ENCODE data around the gene SRPRB.

SRPRB gene

DNA sequence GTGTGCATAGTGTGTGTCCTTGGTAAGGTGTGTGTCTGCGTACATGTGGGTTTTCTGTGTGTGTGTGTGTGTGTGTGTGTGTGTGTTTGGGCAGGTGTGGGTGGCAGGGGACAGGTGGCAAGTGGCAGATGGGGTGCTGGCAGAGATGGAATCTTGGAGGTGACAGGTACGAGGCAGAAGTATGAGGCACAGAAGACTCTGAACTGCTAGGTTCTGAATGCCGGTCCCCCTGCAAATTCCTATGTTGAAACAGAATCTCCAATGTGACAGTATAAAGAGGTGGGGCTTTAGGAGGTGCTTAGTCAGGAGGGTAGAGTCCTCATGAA, 29.8 kb downstream of the SRPRB start:
- no peak overlapping the region for H3K4me3 Mint-ChIP-seq
- no peaks in the 10 kb centered on the region for H3K4me1 Mint-ChIP-seq
- no peaks in the 10 kb centered on the region for H3K36me3 Mint-ChIP-seq (ENCODE audit: low read depth)
- H3K9me3 Mint-ChIP-seq: no peaks in the 10 kb centered on the region
- TF ChIP-seq, protein P1, sequence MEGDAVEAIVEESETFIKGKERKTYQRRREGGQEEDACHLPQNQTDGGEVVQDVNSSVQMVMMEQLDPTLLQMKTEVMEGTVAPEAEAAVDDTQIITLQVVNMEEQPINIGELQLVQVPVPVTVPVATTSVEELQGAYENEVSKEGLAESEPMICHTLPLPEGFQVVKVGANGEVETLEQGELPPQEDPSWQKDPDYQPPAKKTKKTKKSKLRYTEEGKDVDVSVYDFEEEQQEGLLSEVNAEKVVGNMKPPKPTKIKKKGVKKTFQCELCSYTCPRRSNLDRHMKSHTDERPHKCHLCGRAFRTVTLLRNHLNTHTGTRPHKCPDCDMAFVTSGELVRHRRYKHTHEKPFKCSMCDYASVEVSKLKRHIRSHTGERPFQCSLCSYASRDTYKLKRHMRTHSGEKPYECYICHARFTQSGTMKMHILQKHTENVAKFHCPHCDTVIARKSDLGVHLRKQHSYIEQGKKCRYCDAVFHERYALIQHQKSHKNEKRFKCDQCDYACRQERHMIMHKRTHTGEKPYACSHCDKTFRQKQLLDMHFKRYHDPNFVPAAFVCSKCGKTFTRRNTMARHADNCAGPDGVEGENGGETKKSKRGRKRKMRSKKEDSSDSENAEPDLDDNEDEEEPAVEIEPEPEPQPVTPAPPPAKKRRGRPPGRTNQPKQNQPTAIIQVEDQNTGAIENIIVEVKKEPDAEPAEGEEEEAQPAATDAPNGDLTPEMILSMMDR (IDR thresholded peaks at IDR 0.05; ENCODE audit: unreplicated experiment in 3 of 3): no peak
- H3K27me3 Mint-ChIP-seq (ENCODE audit: low read depth): no peaks in the 10 kb centered on the region
- H3K27ac Mint-ChIP-seq: no peak overlapping the region

- Mint-ChIP-seq H3K36me3 (ENCODE audit: low read depth) (no peaks in the 10 kb centered on the region), H3K9me3 (no peaks in the 10 kb centered on the region), H3K27ac (no peak overlapping the region), H3K4me1 (no peaks in the 10 kb centered on the region), H3K4me3 (no peak overlapping the region), H3K27me3 (ENCODE audit: low read depth) (no peaks in the 10 kb centered on the region)
- TF ChIP-seq, protein P1 (IDR thresholded peaks at IDR 0.05; ENCODE audit: unreplicated experiment in 3 of 3): no peak
Observed at GRCh38 chr3:133835961-133836360, 30.3 kb downstream of the SRPRB start.

GRCh38 chr3:133836497-133837158, 31.0 kb downstream of the SRPRB start:
- Mint-ChIP-seq H3K27me3 (ENCODE audit: low read depth) (no peaks in the 10 kb centered on the region), H3K36me3 (ENCODE audit: low read depth) (no peaks in the 10 kb centered on the region), H3K9me3 (no peaks in the 10 kb centered on the region), H3K4me3 (no peak overlapping the region), H3K27ac (no peak overlapping the region), H3K4me1 (no peaks in the 10 kb centered on the region)
- TF ChIP-seq, protein P1 (IDR thresholded peaks at IDR 0.05; ENCODE audit: unreplicated experiment in 3 of 3): no peak

- Mint-ChIP-seq H3K36me3 (ENCODE audit: low read depth) (no peaks in the 10 kb centered on the region), H3K27me3 (ENCODE audit: low read depth) (no peaks in the 10 kb centered on the region), H3K9me3 (no peaks in the 10 kb centered on the region), H3K27ac (no peak overlapping the region), H3K4me1 (no peaks in the 10 kb centered on the region), H3K4me3 (no peak overlapping the region)
- TF ChIP-seq, protein P1 (IDR thresholded peaks at IDR 0.05; ENCODE audit: unreplicated experiment in 3 of 3): no peak
Observed at GRCh38 chr3:133837487-133838295, 32.1 kb downstream of the SRPRB start.

DNA sequence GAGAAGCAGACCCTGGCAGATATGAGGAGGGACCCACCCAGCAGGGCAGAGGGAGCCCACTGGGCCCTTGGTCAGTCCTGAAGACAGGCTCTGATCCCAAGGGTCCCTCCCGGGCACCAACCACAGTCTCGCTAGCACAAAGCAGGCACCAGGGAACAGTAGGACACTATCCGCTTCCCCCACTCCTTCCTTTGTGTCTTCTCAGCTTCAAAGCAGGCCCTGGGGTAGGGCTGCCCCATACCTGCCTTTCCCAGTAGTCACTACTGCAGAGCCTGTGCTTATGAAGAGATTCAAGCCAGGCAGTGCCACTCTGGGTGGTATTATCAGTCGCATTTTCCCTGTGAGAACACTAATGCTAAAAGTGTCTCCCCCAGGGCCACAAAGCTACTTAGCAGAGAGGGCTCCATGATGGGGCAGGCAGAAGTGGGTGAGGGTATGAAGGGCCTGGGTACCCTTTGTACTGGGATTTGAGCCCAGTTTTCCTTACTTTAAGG, 32.7 kb downstream of the SRPRB start:
- Mint-ChIP-seq H3K27me3 (ENCODE audit: low read depth) (no peaks in the 10 kb centered on the region), H3K36me3 (ENCODE audit: low read depth) (no peaks in the 10 kb centered on the region), H3K4me3 (no peak overlapping the region), H3K9me3 (no peaks in the 10 kb centered on the region), H3K4me1 (no peaks in the 10 kb centered on the region), H3K27ac (no peak overlapping the region)
- TF ChIP-seq, protein P1 (IDR thresholded peaks at IDR 0.05; ENCODE audit: unreplicated experiment in 3 of 3): no peak

All from nephron (organoid).